Sigmoid colon (tissue), 7 donors: ENCODE results near the gene CSF1R. TPM values are rescaled to one million over a fixed set of nuclear protein-coding genes. Genes with fewer than 3 reads are reported as not detected.

Experiments used
- DNase-seq: peaks from one replicate; pipeline ENCODE4 v3.0.0-alpha.2; 2019
- H3K27ac ChIP-seq, 4 donors: fragments of 200-600 bp; sonication (generic); one replicate each; pipeline ENCODE4 v1.5.1; 2016 to 2019; ENCODE audit warnings: mild to moderate bottlenecking in 1 of 4
- H3K27me3 ChIP-seq, 3 donors: fragments of 200-600 bp; sonication (generic); one replicate each; pipeline ENCODE4 v1.5.1; 2019; ENCODE audit warnings: mild to moderate bottlenecking in 1 of 3
- H3K36me3 ChIP-seq, 4 donors: fragments of 200-600 bp; sonication (generic); one replicate each; pipeline ENCODE4 v1.5.1; 2016 to 2019
- H3K4me1 ChIP-seq, 4 donors: fragments of 200-600 bp; sonication (generic); one replicate each; pipeline ENCODE4 v1.5.1; 2017 to 2019
- H3K4me3 ChIP-seq, 4 donors: fragments of 200-600 bp; sonication (generic); one replicate each; pipeline ENCODE4 v1.5.1; 2017 to 2019; ENCODE audit warnings: mild to moderate bottlenecking in 2 of 4, moderate library complexity in 1 of 4
- H3K9me3 ChIP-seq, 4 donors: fragments of 200-600 bp in 3 of 4; sonication (generic) in 3 of 4; one replicate each; pipeline versions ENCODE4 v1.5.1 to v1.6.1; 2013 to 2019
- CTCF ChIP-seq, 4 experiments: fragments of 450-650 bp in 3 of 4; fragments of 200-600 bp in 1 of 4; IDR thresholded peaks; one replicate each; pipeline ENCODE4 v1.5.1; 2016 to 2019; ENCODE audit warnings: antibody characterized with exemption in 4 of 4, mild to moderate bottlenecking in 3 of 4, moderate library complexity in 2 of 4
- EP300 ChIP-seq, 4 donors: sonication (generic); formaldehyde crosslinking; IDR thresholded peaks; one replicate each; pipeline ENCODE4 v1.6.1; 2017; ENCODE audit warnings: antibody characterized with exemption in 4 of 4
- POLR2A ChIP-seq, 2 donors: fragments of 450-650 bp; IDR thresholded peaks; one replicate each; pipeline ENCODE4 v1.6.1; 2016; ENCODE audit warnings: antibody characterized with exemption in 2 of 2, mild to moderate bottlenecking in 2 of 2, moderate library complexity in 2 of 2
- POLR2AphosphoS5 ChIP-seq, 4 donors: sonication (generic); formaldehyde crosslinking; IDR thresholded peaks; one replicate each; pipeline ENCODE4 v1.6.1; 2017; ENCODE audit warnings: antibody characterized with exemption in 4 of 4
- WGBS, 2 donors: extraction: QIAGEN DNeasy Blood & Tissue Kit; methylation state at CpG; one replicate each; pipeline ENCODE4 v1.1.7; 2013; 5-methylcytosine and 5-hydroxymethylcytosine counted together
- intact Hi-C: fragments of 100-400 bp; cut with DNase I; formaldehyde crosslinking; loops from one replicate; pipeline ENCODE4 v1.15.1; 2023
- polyA plus RNA-seq, 3 donors: library from polyadenylated mRNA; stranded (reverse); fragments of 200-250 nt; gene quantifications; one replicate each; pipeline ENCODE4 v1.2.3, GENCODE V29; 2013
- small RNA-seq, 3 donors: library from RNA; depleted of rRNA; stranded (forward); fragments of <200 nt; gene quantifications; one replicate each; pipeline ENCODE3, GENCODE V24; 2016
- total RNA-seq, 4 donors: library from RNA; depleted of rRNA; stranded (reverse); fragments of >200 nt; gene quantifications; one replicate each; pipeline ENCODE4 v1.1.0, GENCODE V29; 2016
- donor health status: healthy with polysubstance abuse.
- donor health status: Bipolar disorder and iron deficiency.
- donor health status: healthy.

The CSF1R gene
- total and polyA plus RNA-seq, 7 donors = 10.8 to 44.4 (median 26.1) TPM

DNA sequence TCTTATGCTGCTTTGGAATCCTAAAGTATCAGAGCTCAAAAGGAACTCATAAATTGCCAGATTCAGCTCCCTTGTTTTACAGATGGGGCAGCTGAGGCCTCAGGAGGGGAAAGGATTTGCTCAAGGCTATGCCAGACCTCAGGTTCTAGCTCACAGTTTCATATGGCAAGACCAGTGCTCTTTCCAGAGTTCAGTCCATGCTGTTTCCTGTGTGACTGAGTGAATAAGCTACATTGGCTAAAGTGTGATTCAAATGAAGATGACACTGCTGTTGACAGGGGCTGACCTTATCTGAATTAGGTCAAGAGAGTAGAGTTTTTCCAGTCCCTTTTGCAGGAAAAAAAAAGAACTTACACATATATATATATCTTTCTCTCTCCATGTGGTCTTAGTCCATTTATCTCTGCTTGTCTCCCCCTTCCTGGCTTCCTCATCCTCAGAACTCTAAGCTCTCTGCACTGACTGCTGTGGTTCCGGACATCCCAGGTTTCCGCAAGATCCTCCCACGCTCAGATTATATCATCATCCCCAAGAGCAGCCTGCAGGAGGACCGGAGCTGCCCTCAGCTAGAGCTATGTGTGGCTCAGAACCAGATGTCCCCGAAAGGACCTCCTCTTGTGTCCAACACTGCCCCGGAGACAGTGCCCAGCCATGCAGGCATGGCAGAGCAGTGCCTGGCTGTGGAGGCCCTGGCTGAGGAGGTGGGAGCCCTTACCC is 76.5 kb downstream of the CSF1R start:
- intact Hi-C loops = loop anchor here (10.0 kb wide), 1 partner anchor 205 kb away; no protein-coding TSS in a partner anchor
- TF ChIP-seq EP300 (IDR thresholded peaks at IDR 0.05) = no peak
- no peak for TF ChIP-seq CTCF (IDR thresholded peaks at IDR 0.05)
- no peak for TF ChIP-seq POLR2AphosphoS5 (IDR thresholded peaks at IDR 0.05)
- TF ChIP-seq POLR2A (IDR thresholded peaks at IDR 0.05) = no peak
- Histone ChIP-seq H3K4me3 (no peak overlapping the region), H3K4me1 (peaks cover 0 to 6% (median 0%) of the 10 kb centered on the region in 4 donors), H3K27me3 (no peaks in the 10 kb centered on the region), H3K9me3 (no peaks in the 10 kb centered on the region), H3K27ac (no peak overlapping the region), H3K36me3 (peaks cover 28 to 96% (median 44%) of the 10 kb centered on the region in 4 donors)
- no peak for DNase-seq
- 95 to 97% methylated on average over 6 of the region's 6 CpGs for WGBS, 2 donors

GRCh38 chr5:150007050-150007449 is 79.3 kb downstream of the CSF1R start:
- peaks cover 8 to 80% (median 19%) of the 10 kb centered on the region in 4 donors for H3K36me3 ChIP-seq
- intact Hi-C loops = loop anchor here (10.0 kb wide), 1 partner anchor 208 kb away; no protein-coding TSS in a partner anchor

DNA sequence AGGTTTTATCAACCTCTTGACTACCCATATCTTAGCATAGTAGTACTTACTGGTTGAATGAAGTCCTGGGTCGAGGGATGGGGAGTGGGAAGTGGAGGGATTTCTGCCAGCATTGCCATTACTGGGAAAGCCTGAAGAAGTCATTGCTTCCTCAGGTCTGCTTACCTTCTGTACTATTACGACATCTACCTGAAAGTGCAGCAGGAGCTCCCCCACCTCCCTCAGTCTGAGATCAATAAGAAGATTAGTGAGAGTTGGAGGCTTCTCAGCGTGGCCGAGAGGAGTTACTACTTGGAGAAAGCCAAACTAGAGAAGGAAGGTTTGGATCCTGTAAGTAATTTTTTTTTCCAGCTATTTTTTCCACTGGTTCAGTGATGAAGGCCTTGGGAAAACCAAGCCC is 80.0 kb downstream of the CSF1R start:
- H3K4me1 ChIP-seq = peaks cover 0 to 26% (median 18%) of the 10 kb centered on the region in 4 donors
- H3K36me3 ChIP-seq = peaks cover 8 to 74% (median 18%) of the 10 kb centered on the region in 4 donors
- TF ChIP-seq EP300 (IDR thresholded peaks at IDR 0.05) (no peak), CTCF (IDR thresholded peaks at IDR 0.05) (no peak), POLR2AphosphoS5 (IDR thresholded peaks at IDR 0.05) (no peak), POLR2A (IDR thresholded peaks at IDR 0.05) (no peak)
- H3K9me3 ChIP-seq = no peaks in the 10 kb centered on the region
- 92 to 94% methylated on average over 4 of the region's 4 CpGs for WGBS, 2 donors
- no peaks in the 10 kb centered on the region for H3K27me3 ChIP-seq
- intact Hi-C loops = loop anchor here (10.0 kb wide), 1 partner anchor 208 kb away; no protein-coding TSS in a partner anchor
- H3K4me3 ChIP-seq = no peak overlapping the region
- H3K27ac ChIP-seq = no peak overlapping the region
- no peak for DNase-seq

More at GRCh38 chr5:150007050-150007449, 79.3 kb downstream of the CSF1R start:
- Histone ChIP-seq H3K4me1 (peaks cover 0 to 19% (median 11%) of the 10 kb centered on the region in 4 donors), H3K9me3 (no peaks in the 10 kb centered on the region), H3K4me3 (no peak overlapping the region), H3K27ac (no peak overlapping the region), H3K27me3 (no peaks in the 10 kb centered on the region)
- DNase-seq = no peak
- TF ChIP-seq POLR2AphosphoS5 (IDR thresholded peaks at IDR 0.05) (no peak), EP300 (IDR thresholded peaks at IDR 0.05) (no peak), POLR2A (IDR thresholded peaks at IDR 0.05) (no peak), CTCF (IDR thresholded peaks at IDR 0.05) (no peak)

Small RNAs within 50 kb of the gene (small RNA-seq; reads per million reads assigned to genes)
- 0 reads per million in 3 donors for gene RF00019

Other genes starting within 250 kb of the CSF1R start
- not detected for gene PDE6A, start 141.8 kb downstream of the CSF1R start, total RNA-seq
- 1 to 10 TPM; 1.6 to 2.8 (median 2.4) TPM for gene PDE6A, start 141.8 kb downstream of the CSF1R start, polyA plus RNA-seq
- gene SLC26A2, start 125.8 kb downstream of the CSF1R start, total RNA-seq = 10 to 100 TPM in 1 of 4 donors, 1 to 10 TPM in 3; 6.4 to 12.1 (median 7.0) TPM
- 10 to 100 TPM; 40.2 to 88.8 (median 42.8) TPM for gene SLC26A2, start 125.8 kb downstream of the CSF1R start, polyA plus RNA-seq
- 10 to 100 TPM in 1 of 4 donors, 1 to 10 TPM in 3; 1.6 to 11.4 (median 3.8) TPM for gene TIGD6, start 85.9 kb downstream of the CSF1R start, total RNA-seq
- gene TIGD6, start 85.9 kb downstream of the CSF1R start, polyA plus RNA-seq = 1 to 10 TPM in 2 of 3 donors, under 1 TPM in 1; 0.60 to 2.4 (median 1.4) TPM
- 10 to 100 TPM; 13.9 to 28.8 (median 21.0) TPM for gene HMGXB3, start 85.8 kb downstream of the CSF1R start, total RNA-seq
- 10 to 100 TPM in 1 of 3 donors, 1 to 10 TPM in 2; 3.6 to 22.5 (median 6.5) TPM for gene HMGXB3, start 85.8 kb downstream of the CSF1R start, polyA plus RNA-seq
- gene PDGFRB, start 69.3 kb upstream of the CSF1R start, total RNA-seq = 100 to 1,000 TPM in 1 of 4 donors, 10 to 100 TPM in 3; 54.9 to 104 (median 69.4) TPM
- 10 to 100 TPM in 1 of 3 donors, 1 to 10 TPM in 2; 3.9 to 26.7 (median 6.0) TPM for gene PDGFRB, start 69.3 kb upstream of the CSF1R start, polyA plus RNA-seq
- gene CDX1, start 80.2 kb upstream of the CSF1R start, total RNA-seq = 1 to 10 TPM in 1 of 4 donors, under 1 TPM in 1, not detected in 2; 0.71 to 1.4 TPM
- gene CDX1, start 80.2 kb upstream of the CSF1R start, polyA plus RNA-seq = 100 to 1,000 TPM; 325 to 455 (median 330) TPM
- not detected for gene SLC6A7, start 103.5 kb upstream of the CSF1R start, total RNA-seq
- 10 to 100 TPM in 1 of 3 donors, under 1 TPM in 2; 0.46 to 10.8 (median 0.60) TPM for gene SLC6A7, start 103.5 kb upstream of the CSF1R start, polyA plus RNA-seq
- gene CAMK2A, start 203.2 kb upstream of the CSF1R start, total RNA-seq = 1 to 10 TPM in 2 of 4 donors, under 1 TPM in 2; 0.49 to 2.1 (median 1.2) TPM
- under 1 TPM in 2 of 3 donors, not detected in 1; 0.44 to 0.60 TPM for gene CAMK2A, start 203.2 kb upstream of the CSF1R start, polyA plus RNA-seq
- 1 to 10 TPM; 1.4 to 3.3 (median 2.3) TPM for gene ARSI, start 216.4 kb upstream of the CSF1R start, total RNA-seq
- under 1 TPM in 1 of 3 donors, not detected in 2; 0.63 TPM for gene ARSI, start 216.4 kb upstream of the CSF1R start, polyA plus RNA-seq